Stimulated activated CD8-positive, alpha-beta memory T cell treated with anti-CD3 and anti-CD28 coated beads, Interleukin-4, amount 100 ng/mL, for 48 hours (primary cell): ENCODE results near the gene ARHGEF10L.

Experiments used
- DNase-seq: peaks from one replicate; pipeline ENCODE4 v3.0.0-alpha.2; 2020

Gene ARHGEF10L

DNA sequence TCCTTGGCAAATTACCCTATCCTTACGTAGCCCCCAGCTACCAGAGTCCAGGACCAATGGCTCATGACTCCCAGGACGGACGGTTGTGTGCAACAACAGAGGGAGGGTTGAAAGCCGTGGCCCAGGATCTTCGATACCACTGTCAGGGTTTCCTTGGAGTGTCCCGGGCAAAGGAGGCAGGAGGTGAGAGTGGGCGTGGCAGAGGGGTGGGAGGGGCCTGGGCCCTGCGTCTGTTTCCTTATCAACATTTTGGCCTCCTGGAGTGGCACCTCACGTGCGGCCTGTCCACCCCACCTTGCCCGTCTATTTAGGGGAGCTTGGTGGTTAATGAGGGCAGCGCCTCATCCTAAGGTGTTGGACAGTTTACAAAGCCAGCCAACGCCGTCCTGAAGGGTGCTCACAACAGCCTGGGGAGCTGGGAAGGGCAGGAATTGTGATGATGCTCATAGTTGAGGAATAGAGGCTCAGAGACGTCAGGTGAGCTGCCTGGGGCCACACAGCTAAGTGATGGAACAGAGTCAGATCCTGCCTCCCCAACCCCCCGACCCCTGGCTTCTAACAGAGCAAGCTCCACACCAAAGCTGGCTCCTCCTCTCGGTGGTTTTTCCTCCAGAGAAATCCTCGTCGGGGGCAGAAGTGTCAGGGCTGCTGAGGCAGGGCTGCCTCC, 17.4 kb upstream of the ARHGEF10L start:
- DNase-seq: no peak

DNA sequence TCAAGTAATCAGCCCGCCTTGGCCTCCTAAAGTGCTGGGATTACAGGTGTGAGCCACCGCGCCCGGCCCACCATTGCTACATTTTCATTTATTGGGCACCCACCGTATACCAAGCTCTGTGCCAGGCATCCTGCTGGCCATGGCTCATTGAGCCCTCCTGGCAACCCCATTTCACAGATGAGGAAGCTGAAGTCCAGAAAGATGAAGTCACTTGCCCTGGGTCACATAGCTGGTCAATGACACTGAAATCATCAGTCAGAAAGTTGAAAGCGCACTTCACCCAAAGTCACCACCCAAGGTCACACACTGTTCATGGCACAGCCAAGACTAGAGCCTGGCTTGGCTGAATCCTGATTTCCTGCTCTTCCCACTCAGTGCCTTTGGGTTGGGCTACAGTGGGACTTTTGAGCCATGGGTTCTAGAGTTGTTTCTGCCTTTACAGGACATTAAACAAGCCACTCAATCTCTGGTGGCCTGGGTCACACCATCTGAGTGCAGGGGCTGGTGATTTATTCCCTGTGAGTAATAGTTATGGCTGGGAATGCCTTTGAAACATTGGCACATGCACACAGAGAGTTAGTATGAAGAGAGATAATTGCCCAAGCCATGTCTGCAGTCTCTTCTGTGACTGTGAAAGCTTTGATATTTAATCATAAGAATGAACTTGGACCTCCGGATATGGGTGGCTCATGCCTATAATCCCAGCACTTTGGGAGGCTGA, 16.0 kb upstream of the ARHGEF10L start:
- DNase-seq: no peak

DNA sequence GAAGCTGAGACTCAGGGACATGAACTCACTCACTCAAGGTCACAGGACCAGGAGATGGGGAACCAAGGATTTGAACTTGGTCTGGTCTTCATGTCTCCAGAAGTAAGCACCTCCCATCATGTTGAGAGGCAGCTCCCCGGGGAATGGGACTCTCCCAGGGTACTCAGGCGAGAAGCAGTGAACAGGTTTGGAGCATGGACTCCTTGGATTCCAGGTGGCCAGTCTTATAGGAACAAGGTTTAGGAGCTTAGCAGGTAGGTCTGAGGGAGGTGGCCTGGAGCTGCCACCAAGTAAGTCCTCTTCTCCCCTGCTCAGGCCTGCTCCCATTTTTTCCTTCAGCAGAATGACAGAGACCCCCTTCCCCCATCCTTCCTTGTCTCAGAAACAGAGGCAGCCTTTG, 14.9 kb upstream of the ARHGEF10L start:
- DNase-seq: no peak

DNA sequence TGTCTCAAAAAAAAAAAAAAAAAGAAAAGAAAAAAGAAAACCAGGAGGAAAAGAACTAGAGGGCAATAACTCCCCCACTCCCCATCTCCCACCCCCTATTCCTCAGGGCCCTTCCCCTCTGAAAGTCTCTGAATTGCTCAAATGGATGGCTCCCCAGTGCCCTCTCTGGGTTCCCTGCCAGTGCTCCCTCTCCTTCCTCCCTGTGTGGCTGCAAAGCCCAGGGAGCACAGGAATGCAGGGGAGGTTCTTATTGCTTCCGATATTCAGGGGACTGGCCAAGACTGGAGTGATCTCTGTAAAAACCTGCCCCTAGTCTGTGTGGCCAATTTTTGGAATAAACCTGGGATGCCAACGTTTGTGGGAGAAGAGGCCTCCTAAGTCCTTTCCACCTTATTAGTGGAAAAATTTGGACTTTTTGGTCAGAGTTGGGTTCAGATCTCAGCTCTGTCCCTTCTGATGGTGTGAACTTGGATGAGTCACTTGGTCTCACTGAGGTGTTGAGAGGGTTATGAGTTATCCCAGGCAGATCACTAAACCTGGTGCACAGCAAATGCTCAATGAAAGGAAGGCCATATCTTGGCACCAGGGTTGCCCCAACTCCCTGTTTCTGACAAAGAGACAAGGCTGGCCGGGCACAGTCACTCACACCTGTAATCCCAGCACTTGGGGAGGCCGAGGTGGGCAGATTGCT, 13.4 kb upstream of the ARHGEF10L start:
- DNase-seq: no peak

DNA sequence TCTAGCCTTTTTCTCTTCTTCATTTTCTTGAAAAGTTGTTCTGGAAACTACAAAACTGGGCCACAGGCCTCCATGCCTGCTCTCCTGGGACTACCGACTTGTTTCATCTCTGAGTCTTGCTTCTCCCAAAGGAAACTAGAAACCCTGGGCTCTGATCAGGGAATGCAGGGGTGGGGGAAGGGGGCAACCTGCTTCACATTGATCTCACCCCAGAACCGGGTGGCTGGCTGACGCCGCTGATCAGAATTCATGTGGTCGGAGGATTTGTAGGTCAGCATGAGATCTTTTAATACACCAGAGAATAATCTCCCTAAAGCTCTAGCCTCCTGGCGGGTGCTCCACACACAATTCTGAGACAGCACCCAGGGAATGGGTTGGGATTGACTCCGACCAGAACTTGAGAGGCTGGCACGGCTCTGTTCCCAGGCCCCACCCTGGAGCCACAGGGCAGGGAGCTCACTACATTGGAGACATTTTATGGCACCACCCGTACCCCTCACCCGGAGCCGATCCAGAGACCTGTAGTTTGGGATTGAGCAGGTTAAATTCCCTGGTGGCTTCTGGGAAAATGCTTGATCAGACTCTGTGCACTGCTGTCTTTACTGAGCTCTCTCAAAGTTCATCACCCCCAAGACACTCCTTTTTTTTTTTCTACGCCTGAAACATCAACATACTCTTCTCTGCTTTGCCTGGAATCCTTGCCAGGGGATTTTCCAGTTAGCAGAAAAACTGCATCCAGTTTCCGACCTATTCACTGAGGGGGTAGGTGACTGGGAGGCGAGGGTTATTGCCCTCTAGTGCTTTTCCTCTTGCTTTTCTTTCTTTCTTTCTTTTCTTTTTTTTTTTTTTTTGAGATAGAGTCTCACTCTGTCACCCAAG, 12.2 kb upstream of the ARHGEF10L start:
- DNase-seq: no peak

DNA sequence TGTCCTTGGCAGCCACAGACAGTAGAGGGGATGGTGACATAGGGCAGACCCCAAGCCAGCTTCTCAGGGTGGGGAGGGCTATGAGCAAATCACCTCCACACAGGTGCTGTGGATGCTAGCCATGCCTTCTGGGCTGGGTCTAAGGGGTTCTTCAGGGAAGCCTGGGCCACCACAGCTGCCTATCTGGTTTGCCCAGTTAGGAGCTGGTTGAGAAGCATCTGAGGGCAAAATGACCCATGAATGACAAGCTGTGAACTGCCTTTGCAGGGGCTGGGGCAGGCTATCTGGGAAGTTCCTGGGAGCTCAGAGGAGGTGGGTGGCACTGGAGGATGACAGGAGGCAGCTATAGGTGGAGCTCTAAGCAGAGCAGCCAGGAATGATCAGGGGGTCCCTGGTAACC, 10.1 kb upstream of the ARHGEF10L start:
- DNase-seq: no peak

DNA sequence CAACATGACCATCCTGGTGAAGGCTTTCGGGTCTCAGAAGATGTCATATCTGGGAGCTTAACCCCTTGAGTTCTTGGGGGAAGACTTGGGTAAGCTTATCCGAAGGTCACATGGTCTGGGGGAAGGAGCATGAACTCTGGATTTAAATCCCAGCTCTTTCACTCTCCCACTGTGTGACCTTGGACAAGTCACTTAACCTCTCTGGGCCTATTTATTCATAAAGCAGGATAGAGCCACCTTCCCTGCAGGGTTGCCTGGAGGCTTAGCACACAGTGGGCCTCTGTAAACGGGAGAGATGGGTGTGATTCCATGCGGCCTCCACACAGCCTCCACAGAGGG, 8.2 kb upstream of the ARHGEF10L start:
- no peak for DNase-seq

DNA sequence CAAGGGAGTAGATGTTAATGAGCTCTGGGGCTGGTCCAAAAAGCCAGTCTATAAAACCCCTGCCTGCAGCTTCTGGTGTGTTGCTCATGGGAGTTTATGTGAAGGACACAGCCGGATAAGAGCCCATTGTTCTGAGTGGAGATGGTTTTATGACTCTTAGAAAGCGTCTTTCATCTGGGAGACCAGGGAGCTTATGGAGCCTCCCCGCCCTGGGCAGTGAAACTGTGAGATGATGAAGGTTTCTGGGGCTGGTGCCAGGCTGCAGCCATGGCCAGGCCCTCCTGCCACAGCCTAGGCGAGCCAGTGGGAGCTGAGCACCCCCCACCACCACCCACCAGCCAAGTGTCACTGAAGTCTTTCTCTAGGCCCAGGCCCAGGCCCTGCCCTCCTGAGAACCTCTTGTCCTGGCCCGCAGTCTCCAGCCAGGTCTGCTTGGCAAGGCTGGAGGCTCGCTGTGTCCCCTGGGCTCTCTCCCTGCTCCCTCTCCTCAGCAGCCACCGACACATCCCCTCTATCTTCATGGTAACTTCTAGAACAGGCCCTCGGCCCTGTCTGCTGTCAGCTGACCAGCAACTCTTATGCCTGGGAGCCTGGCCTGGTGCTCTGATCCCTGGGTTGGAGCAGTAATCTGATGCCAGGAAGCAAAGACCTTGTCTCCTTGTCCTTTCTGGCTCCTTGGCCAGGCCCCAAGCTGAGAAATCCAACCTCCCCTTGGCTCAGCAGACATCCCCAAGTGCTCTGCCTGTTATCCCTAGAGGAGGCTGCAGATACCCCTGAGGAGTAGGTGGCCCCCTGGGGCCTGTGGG, 7.6 kb upstream of the ARHGEF10L start:
- DNase-seq: no peak

DNA sequence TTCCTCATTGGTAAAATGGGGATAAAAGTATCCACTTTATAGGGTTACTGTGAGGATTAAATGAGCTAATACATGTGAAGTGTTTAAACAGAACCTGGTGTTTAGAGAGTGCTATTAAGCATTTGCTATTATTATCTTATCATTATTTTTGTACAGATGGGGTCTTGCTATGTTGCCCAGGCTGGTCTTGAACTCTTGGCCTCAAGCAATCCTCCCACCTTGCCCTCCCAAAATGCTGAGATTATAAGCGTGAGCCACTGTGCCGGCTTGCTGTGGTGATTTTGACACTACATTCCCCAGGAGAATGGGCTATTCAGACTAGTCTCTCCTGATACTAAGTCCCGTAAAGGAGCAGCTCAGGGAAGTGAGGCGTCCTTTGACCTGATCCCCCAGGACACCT, 6.3 kb upstream of the ARHGEF10L start:
- DNase-seq: no peak

DNA sequence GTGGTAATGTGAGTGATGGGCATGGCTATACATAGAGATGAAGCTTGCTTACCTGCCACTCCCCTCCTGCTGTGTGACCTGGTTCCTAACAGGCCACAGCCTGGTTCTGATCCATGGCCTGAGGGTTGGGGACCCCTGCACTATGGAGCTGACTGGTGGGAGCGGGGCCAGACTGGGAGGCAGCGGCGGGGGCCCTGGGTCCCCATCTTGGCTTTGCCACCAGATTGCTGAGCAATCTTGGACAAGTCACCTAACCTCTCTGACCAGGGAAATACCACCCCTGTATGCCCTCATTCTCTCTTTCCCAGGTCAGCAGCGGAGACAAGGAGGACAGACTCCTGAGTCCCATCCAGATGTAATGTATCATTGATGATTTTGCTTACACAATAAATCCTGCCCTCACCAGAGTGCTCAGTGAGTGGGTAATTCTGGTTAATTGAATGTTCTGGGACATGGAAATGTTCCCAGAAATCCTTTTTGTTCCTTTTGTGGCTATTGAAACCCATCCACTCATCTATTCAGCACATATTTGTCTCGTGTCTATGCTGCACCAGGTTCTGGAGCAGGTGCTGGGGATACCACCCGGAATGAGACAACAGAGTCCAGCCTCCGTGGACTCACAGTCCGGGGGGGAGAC, 4.1 kb upstream of the ARHGEF10L start:
- no peak for DNase-seq

DNA sequence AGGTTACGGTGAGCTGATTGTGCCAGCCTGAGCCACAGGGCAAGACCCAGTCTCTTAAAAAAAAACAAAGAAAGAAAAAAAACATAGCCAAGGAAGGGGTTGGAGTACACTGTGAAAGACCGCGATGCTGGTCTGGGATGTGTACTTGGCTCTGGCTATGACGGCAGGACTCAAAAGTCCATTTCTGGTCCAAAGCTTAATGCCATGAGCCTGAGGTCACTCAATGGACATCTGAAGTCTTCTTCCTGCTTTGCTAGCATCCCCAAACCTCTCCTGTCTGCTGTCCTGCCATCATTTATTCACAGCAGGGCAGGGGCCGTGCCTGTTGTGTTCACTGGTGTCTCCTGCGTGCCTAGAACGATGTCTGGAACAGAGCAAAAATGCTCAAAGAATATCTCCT, 1.5 kb upstream of the ARHGEF10L start:
- DNase-seq: no peak

DNA sequence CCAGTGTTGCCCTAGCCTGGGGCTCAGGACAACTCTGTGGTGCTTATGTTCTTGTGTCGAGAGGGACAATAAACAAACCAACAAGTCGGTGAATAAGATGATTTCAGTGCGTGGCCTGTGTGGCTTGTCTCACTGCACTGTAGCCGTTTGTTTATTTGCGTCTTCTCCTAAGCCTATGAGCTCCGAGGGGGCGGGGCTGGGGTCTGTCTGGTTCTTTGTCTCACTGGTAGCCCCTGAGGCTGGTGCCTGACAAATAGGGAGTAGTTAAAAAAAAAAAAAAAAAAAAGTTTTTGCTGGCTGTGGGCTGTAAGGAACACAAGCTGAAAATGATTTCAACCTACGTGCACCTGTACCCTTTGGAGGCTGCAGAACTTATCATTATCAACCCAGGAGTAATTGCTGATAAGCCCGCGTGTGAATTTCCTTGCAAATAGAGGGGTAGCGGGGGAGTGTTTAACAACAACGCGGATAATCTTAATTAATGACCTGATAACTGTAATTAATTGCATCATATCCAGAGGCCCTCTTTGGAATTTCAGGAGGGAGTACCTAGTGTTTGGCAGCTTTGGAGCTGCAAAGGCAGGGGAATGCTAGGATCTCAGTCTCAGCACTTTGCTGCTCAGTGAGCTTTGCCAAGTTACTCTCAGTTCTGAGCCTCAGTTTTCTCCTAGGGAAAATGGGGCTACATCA, 925 bp upstream of the ARHGEF10L start:
- no peak for DNase-seq

DNA sequence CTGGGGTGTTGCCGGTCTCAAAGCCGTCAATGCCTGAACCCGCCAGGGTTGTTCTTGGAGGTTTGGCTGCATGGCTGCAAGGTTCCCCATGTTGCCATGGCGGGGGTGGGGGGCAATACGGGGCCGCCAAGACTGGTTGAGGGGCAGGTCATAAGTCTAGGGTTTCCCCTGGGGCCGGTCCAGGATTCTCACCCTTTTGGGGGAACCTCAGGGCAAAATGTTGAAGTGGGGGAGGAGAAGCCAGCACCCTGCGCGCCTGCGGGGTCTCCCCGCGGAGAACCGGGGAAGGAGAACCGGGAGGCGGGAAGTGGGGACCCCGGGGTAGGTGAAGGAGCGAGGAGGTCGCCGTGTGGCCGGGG, 401 bp upstream of the ARHGEF10L start:
- DNase-seq: no peak

DNA sequence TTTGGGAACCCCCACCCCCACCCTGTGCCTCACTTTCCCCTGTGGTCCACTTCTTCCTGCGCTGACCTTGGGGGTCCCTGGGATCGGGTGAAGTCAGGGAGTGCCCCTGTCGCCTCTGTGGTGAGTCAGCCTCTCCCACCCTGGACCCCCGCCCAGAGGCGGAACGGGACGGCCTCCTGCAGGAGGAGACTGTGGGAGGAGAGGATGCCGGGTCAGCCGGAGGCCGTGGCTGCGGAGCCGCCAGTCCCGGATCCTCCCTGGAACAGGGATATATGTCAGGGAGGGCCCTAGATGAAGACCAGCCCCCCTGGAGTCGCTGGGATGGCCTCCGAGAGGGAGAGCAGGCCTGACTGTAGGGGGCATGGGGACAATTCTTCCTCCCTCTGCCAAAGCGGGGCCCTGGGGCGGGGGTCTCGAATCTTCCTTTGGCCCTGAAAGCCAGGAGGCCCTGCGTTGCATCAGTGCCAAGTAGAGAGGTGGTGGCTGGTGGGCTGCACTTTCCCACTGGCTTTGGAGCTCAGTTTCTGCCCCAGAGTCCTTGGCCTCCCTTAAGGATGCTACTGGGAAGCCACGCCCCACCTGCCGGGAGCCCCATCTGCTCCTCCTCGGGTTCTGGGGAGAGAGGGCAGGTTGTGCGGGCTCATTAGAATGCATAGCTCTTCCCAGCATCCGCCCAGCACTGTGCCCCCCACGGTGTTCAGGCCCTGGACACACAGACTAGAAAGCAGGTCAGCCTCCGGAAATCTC, 930 bp downstream of the ARHGEF10L start:
- no peak for DNase-seq

DNA sequence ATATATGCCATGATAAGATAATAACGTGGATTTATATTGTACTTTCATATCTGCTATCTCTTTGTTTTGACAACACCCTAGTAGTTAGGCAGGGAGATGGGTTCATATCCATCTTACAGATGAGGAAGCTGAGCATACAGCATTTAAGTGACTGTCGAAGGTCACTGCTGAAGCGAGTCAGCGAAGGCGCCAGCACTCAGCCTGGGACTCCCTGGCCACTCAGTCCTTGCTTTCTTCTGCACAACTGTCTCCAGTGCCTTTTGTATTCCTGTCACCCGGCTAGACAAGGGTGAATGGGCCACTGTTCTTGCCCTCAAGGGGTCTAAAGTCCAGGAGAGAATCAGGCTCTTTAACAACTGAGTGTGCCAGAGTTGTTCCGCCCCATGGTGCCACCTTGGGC, 3.1 kb downstream of the ARHGEF10L start:
- no peak for DNase-seq

DNA sequence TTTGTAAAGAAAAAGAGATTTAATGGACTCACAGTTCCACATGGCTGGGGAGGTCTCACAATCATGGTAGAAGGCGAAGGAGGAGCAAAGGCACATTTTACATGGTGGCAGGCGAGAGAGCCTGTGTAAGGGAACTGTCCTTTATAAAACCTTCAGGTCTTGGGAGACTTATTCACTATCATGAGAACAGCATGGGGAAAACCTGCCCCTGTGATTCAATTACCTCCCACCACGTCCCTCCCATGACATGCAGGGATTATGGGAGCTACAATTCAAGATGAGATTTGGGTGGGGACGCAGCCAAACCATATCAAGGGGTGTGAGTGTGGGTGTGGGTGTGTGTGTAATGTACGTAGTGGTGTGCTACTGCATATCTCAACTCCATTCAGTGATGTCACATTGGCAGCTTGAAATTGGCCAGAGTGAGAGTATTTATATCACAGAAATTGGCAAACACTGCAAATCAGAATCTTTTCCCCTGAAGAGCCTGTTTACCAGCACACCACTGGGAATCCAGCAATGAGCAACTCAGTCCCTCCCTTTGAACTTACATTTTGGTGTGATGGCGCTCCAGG, 5.4 kb downstream of the ARHGEF10L start:
- no peak for DNase-seq

DNA sequence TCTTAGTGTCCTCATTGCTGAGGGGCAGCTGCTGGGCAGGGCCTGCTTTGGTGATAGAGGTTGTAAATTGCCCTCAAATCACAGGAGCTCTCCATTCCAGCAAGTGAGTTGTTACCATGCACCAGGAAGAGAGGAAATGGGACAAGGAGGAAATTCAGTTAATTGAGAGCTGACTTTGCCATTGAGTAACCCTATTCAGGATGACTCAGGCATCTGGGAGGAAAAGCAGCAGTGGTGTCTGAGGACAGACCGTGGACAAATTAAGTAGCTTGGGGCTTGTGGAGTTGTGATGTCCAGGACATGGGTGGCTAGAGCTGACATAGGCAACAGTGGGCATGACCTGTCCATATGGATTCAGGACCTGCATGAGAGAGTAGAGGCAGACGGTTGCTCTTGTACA, 5.9 kb downstream of the ARHGEF10L start:
- no peak for DNase-seq

DNA sequence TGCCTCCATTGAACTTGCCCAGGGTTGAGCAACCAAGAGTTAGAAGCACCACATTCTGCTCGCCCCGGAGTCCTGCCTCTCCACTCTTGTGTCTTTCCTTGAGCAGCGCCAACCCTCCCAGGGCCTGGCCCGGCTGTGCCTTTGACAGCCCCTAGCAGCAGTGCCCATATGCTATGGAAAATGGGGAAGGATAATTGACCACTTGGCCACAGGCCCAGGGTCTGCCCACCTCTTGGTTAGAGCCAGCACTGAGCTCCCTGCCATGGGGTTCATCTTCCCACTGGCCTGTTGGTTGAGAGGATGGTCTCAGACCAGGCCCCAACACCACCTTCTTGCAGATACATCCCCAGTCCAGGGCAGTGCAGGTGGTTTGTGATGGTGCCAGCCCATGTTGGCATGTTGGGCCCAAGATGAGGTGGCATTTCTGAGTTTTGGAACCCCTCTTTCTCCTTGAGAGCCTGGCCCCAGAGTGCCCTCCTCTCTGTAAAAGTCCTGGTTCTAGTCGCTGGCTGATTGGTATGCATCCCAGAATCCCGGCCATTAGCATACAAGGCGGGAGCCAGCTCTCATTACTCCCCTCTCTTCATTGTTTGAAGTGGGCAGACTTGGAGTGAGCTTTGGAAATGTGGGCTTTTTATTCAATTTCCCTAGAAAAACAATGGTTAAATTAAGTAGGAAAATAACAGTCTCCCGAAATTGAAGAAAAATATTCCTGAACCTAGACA, 7.6 kb downstream of the ARHGEF10L start:
- DNase-seq: no peak

DNA sequence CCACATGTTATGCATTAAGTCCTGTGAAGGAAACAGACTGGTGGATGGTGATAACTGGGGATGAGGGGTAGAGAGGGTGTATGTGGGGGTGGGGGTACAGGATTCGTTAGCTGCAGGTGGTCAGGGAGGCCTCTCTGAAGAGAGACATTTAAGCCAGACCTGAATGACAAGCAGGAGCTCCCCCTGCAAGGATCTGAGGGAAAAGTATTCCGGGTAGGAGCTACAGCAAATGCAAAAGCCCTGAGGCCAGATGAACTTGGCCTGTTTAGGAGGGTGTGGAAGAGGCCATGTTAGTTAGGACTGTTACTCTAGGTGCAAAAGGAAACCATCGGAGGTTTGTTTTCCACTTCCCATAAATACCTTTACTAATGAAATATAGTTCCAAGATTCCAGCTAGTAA, 9.9 kb downstream of the ARHGEF10L start:
- no peak for DNase-seq
